Retinal pigment epithelial cell (primary cell): ENCODE results near the gene CFAP92.
A peak's percentile ranks its signal among the peaks of the same experiment; 100 is the strongest.

ENCODE experiments used
- DNase-seq: peaks from one replicate; pipeline ENCODE4 v3.0.0-alpha.2; 2010; ENCODE audit warnings: low read depth
- H3K4me3 ChIP-seq: 2 replicates; pipeline ENCODE4 v1.5.1; 2011; ENCODE audit warnings: mild to moderate bottlenecking, low read length, control low read depth, moderate library complexity
- CTCF ChIP-seq: conservative IDR thresholded peaks from 2 replicates; pipeline ENCODE4 v1.5.1; 2011; ENCODE audit warnings: low read depth, low read length, control low read depth, inconsistent platforms

CFAP92 gene

GRCh38 chr3:128995737-128996136 is 1.9 kb upstream of the CFAP92 start:
- no peak for TF ChIP-seq CTCF
- DNase-seq: no peak
- H3K4me3 ChIP-seq: no peak overlapping the region

GRCh38 chr3:128994581-128995546 is 988 bp upstream of the CFAP92 start:
- no peak overlapping the region for H3K4me3 ChIP-seq
- TF ChIP-seq CTCF: no peak
- no peak for DNase-seq

GRCh38 chr3:128994173-128994512 is 267 bp upstream of the CFAP92 start:
- peak; percentile 11 for DNase-seq
- H3K4me3 ChIP-seq: peak overlapping the region; percentile 49
- TF ChIP-seq CTCF: no peak

GRCh38 chr3:128992926-128993460 is 883 bp downstream of the CFAP92 start:
- DNase-seq: no peak
- no peak overlapping the region for H3K4me3 ChIP-seq
- no peak for TF ChIP-seq CTCF

- TF ChIP-seq CTCF: no peak
- no peak for DNase-seq
- H3K4me3 ChIP-seq: no peak overlapping the region
Measured at GRCh38 chr3:128991355-128991895, 2.5 kb downstream of the CFAP92 start.

- no peak for DNase-seq
- no peak overlapping the region for H3K4me3 ChIP-seq
- TF ChIP-seq CTCF: no peak
Measured at GRCh38 chr3:128988286-128988685, 5.6 kb downstream of the CFAP92 start.
